HG03066 (cell line): ENCODE results near the gene NGDN.
A peak's percentile ranks its signal among the peaks of the same experiment; 100 is the strongest.

Experiments used
- ATAC-seq: cut with Tn5 transposase; IDR thresholded peaks from one replicate; pipeline ENCODE4 v1.9.1; 2021; ENCODE audit warnings: low read depth; ENCODE audit not compliant: unreplicated experiment

Gene NGDN

GRCh38 chr14:23468704-23469126 is 788 bp upstream of the NGDN start:
- ATAC-seq = no peak

DNA sequence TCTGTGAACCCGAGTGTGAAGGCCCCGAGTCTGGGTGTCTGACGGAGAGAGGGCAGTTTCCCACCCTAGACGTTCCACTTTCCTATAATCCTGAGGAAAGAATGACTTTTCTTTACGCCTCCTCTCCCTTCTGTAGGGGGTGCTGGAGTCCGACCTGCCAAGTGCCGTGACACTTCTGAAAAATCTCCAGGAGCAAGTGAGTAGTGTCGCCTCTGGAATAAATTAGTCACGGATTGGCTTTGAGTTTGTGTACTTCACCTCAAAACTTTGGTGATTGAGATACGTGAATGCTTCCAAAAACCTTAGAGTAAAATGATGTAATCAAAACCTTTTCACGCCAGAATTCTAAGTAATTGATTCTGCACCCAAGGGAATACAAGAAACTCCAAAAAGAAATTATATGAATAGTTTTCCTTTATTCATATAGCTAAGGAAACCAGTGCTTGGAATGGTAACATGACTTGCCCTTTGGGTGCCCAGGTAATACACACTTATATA is 452 bp downstream of the NGDN start:
- ATAC-seq = peak; percentile 2

DNA sequence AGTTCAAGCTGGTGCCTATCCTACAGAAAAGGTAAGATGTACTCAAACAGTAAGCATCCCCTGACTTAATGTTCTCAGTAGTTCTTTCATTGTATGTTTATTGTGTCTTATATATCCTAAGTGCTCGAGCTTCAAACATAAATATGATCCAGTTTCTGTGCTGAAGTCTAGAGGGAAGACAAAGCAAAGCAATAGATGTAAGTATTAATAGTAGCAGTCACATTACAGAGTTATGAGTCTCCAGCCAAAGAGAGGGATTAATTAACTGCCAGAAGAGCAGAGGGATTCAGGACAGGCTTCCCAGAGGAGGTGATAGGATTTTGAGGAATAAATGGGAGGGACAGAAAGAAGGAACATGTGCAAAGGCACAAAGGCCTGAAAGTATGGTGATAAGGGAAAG is 1.4 kb downstream of the NGDN start:
- ATAC-seq = no peak

DNA sequence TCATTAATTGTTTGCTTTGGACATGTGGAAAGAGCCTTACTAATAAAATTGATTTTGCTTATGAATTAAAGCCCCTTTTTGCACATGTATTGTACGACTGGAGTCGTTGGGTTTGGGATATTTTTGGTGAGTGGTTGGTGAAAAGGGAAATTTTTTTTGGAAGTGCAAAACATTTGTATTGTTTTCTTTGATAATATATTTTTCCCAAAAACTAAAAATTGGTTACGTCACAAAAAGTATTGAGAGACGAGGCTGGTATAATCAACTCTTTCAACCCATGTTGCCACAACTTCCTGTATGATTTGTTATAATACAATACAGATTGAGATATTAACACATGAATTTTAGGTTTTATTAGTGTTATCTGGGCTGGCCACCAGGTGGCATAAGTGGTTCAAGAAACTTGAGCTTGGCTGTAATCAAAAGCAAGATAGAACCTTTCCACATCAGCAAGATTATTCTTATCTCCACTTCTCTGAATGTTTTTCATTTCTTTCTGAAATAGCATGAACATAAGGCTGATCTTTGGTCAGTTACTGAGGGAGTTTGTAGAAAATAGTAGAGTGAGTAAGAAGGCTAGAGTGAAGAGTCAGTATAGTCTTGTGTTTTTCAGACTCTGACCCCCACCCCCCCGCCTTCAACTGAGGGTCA is 8.7 kb downstream of the NGDN start:
- ATAC-seq = no peak

GRCh38 chr14:23481362-23481970 is 12.0 kb downstream of the NGDN start:
- no peak for ATAC-seq

DNA sequence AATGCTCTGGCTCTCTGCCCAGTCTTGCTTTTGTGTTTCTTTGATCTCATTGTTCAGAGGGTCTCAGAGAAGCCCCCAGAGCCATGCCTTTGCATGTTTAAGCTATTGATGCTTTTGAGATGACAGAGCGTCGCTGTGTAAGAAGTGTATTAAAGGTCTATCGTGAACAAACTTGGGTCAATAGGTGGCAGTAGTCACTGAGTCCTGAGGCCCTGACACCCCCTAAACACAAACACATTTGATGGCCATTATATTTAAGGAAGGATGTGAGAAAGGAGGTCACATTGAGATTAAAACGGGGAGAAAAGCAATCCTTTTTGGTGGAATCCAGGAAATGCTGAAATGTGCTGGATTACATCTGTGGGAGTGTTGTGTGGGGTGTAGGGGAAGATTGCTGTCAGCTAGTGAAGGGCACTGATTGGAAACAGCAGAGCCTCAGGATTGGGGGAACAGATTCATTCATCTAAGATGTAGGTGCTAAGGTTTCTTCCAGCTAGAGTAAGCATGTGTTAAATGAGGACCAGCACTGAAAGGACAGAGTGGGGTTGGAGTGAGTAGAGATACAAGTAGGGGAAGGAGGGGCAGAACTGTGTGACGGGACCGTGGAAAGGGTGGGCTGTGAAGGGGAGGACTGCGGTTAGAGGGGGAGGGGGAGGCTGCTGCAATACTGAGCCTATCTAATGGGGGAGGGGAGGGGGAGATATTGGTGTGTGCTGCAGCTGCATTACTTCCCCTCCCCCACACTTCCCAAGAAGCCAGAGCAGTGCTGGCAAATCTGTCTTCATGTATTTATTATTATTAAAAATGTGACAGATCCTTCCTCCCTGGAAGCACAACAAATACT is 12.7 kb downstream of the NGDN start:
- ATAC-seq = no peak

GRCh38 chr14:23482823-23483148 is 13.3 kb downstream of the NGDN start:
- no peak for ATAC-seq

GRCh38 chr14:23483236-23483854 is 13.8 kb downstream of the NGDN start:
- no peak for ATAC-seq

GRCh38 chr14:23485326-23485725 is 15.8 kb downstream of the NGDN start:
- ATAC-seq = no peak

GRCh38 chr14:23486036-23486435 is 16.5 kb downstream of the NGDN start:
- ATAC-seq = no peak

DNA sequence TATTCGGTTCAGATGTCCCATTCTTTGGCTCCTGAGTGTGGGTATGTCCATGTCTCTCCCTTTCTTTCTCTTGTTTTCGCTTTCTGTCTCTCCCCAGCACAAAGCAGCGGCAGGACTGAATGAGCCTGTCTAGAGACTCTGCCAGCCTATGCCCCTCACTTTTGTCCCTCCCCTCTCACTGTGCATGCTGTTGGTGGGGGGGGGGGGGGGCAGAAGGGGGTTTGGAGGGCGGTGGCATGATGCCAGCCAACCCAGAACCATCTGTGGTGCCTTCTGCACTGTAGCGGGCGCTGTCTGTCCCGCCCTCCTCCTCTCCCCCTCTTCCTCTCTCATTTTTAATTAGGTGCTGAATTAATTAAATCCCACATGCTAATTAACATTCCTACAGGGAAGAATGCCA is 17.7 kb downstream of the NGDN start:
- ATAC-seq = no peak

DNA sequence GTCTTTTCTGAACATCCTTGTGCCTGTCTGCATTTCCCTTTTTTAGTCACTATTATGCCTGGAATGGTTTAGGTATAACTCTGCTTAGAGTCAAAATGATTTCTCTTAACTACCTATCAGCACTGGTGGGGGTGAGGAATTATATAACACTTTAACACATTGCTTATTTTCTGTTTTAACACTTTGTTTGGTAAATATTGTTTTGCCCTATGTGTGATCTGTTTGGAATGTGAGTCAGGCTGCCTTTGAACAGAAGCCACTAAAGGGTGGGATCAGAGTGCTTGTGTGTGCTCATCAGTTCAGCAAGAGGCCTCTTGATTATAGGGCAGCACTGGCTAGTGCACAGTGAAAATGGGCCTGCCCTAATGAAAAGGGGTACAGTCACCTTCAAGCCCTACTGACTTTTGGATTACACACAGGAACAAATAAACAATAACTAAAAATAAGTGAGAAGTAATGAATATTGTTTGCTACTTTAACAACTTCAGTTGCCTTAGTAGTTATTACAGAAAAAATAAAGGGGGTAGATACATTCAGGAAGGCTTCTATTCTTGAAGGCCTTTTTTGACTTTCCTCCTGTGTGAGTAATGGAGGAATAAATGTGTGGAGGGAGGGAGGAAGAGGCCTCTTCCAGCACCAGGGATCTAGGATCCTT is 23.2 kb downstream of the NGDN start:
- ATAC-seq = no peak

- no peak for ATAC-seq
Observed at GRCh38 chr14:23494223-23494622, 24.7 kb downstream of the NGDN start.

GRCh38 chr14:23512156-23512555 is 42.7 kb downstream of the NGDN start:
- ATAC-seq = no peak

DNA sequence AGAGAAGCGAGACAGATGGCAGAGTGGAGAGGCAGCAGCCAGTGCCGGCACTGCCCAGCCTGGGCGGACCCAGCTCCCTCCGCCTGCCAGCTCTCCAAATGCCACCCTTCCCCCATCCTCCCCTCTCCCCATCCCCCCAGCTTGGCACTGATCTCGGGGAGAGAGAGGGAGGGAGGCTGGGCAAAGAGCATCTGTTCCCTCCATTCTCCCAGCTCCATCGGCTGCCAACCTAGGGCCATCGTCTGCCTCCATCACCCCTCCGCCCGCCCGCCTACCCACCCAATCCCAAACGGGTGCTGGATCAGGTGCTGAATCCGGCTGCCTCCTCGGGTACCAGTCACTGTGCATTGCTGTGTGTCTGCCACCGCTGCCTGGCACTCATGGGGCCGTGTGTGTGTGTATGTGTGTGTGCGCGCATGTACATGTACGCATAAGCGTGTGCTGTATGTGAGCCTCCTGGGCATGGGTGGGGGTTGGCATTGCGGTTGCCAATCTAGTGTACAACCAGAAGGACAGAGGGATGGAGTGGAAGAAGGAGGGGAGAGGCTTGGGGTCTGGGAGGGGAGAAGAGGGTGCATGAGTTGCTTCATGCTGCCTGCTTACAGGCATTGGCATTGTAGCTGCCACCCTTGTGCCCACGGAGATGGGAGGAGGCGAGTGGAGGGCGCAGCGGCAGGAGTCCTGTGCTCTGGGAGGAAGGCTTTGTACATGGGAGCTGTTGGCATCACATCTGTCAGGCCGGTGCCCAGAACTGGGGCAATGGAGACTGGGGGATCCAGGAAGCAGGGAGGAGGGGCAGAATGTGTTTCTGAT is 43.7 kb downstream of the NGDN start:
- ATAC-seq = no peak

DNA sequence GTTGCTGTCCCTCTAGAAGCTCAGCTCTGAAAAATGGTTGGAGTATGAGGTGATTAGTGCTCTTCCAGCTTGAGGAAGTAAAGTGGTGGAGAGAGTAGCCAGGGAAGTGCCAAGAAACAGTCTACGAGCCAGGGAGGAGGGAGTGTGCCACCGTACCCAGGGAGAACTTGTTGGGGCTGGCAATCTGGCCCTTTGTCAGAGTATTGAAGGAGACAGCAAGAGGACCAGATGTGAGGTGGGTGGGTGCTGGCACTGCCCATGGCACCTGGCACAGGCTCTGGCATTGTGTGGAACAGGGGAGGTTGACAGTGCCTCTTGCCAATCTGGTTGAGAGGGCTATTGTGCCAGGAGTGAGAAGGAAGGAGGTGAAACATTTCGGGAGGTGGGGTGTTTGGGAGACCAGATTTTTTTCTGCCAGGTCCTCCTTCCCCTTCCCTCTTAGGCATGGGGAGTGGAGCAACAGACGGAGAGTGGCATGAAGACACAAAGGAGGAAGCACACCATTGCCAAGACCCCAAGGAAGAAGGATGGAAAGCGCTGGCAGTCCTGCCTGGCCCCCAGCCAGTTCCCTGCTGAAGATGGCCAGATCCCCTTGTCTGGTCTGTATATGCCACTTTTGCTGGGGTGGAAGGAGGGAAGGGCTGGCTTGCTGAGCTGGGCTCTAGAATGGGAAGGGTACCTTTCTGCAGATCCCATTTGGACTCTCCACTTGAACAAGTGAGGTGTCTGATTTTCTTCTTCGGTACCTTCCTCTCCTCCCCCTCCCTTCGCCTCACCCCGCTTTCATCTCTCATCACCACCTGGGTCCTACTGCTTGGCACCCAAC is 44.5 kb downstream of the NGDN start:
- ATAC-seq = no peak

DNA sequence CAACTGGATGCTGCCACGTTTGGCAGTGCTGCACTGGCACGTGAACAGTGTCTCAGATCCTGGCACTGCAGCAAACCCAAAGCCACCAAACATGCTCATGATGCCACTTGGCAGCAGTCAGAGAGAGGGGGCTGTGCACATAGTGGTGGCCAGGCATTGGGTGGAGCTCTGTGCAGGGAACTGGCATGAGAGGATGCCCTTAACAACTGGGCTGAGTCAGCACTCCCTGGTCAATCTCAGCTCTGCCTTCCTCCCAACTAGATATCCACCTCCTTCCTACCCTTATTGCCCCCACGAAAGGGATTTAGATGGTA is 45.1 kb downstream of the NGDN start:
- ATAC-seq = no peak

DNA sequence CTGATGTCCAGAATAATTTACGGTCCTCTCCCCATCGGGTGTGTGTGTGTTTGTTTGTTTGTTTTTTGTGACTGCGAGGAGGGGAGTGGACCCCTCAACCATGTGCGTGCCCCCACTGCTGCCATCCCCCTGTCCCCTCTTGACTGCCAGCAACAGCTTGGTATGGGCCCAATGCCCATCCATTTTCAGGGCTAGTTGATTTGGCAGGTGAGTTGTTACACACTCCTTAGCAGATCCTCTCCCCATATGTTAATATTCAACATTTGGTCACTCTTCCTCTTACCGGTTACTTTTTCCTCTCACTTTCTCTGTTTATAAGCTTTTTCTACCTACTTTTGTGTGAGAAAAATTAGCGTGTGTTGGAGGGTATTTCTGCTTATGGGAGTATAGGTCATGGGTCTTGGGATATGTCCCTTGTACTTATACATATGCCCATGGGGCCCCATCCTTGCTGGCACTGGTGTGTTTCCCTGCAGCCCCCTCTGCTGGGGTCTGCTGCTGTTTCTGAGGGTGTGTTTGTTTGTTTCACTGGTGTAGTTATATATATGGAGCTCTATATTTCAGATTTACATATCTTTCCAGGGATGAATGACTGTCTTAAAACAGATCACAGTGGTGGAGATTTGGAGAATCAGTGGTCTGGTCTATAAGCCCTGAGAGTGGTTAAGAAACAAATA is 48.3 kb downstream of the NGDN start:
- ATAC-seq = no peak

- no peak for ATAC-seq
Observed at GRCh38 chr14:23518709-23519108, 49.2 kb downstream of the NGDN start.
